8988T (cell line): ENCODE data around the gene RTL5.

Experiments used
- DNase-seq: peaks from one replicate; pipeline ENCODE4 v3.0.0; 2011

Gene RTL5

DNA sequence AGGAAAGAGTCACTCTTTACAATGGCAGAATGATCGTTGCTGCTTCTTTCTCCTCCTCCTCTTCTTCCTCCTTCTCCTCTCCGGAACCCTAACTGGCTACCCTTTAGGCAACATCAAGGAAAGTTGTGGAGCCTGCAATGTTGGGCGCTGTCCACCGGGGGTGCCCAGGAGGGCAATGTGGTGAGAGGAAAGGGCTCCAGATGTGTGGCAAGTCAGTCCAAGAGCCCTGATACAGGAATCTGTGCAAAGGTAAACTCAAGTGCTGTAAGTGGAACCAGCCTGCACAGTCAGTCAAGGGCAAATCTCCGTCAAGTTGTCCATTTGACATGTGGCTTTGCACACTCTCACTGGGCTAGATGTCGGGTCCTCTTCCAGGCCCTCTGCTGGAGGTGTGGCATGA is 2.8 kb downstream of the RTL5 start:
- no peak for DNase-seq

- DNase-seq, result no peak
Observed at GRCh38 chrX:72128183-72128834, 3.4 kb downstream of the RTL5 start.

GRCh38 chrX:72127332-72127731 is 4.4 kb downstream of the RTL5 start:
- no peak for DNase-seq

GRCh38 chrX:72126539-72127140 is 5.1 kb downstream of the RTL5 start:
- DNase-seq, result peak; percentile 55

- DNase-seq, result no peak
Observed at GRCh38 chrX:72126048-72126415, 5.7 kb downstream of the RTL5 start.

GRCh38 chrX:72125331-72126047 is 6.2 kb downstream of the RTL5 start:
- no peak for DNase-seq

GRCh38 chrX:72124540-72125201 is 7.0 kb downstream of the RTL5 start:
- DNase-seq, result no peak

DNA sequence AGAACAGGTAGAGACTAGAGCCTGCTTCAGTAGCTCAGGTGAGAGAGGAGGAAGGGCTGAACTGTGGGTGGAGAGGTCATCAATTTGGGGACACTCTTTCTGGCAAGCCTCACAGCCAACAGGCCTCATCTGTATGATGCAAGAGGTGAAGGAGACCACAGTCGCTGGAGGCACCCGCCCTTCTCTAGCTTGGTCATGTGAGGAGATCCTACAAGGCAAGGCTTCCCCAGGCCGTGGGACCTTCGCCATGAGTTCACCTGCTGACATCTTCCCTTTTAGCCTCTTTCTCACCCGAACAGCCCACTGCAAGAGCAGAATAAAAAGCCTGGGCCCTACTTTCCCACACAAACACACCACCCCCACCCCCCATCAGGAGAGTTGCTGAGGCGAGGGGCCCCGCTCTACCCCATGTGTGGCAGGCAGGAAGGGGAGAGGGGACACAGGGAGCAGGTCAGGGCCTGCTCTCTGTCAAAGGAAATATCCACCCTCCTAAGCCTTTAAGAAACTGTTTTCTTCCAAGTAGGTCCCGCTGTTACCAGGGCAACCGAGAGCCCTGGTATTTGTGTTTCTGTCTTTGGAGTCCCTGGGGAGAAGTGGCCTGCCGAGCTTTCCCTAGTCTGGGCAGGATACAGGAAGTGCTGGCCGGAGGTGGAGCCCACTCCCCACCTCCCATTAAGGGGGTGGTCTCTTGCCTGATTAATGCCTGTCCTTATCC is 8.1 kb downstream of the RTL5 start:
- DNase-seq, result no peak

- DNase-seq, result no peak
Observed at GRCh38 chrX:72122621-72123337, 8.9 kb downstream of the RTL5 start.

DNA sequence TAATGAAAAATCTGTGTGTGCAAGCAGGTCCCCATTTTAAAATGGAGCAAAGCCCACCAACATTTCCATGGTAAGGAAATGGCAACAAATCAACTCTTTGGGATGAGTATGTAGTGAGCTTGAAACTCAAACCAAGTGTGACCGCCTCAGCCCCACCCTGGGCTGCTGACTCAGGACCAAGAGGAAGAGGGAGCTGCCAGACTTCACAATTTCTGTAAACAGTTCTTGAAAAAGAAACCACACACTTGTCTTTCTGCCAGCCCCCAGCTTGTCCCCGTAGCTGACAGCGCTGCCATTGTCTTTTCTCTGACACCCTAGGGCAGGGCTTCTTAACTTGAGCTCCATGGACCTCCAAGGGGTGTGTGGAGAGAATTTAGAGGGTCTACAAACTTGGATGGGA is 10.3 kb downstream of the RTL5 start:
- no peak for DNase-seq

DNA sequence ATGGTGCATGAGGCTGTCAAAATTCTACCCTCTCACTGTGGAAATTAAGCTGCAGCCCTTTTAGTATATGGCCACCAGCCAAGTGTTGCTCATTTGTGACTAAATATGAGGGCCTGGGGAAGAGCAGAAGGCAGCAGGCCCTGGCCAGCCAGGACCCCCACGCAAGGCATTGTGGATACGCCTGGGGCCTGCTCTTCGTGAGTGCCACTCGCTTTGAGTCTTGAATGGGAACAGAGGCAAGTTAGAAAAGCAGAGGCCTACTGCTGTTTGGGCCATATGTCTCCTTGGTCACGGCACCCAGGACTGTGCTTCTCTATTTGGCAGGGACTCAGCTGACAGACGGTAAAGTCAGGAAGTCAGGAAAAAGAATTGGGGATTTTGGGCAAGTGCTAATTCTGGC is 10.9 kb downstream of the RTL5 start:
- DNase-seq, result no peak

- DNase-seq, result no peak
Observed at GRCh38 chrX:72117636-72118210, 14.0 kb downstream of the RTL5 start.

- no peak for DNase-seq
Observed at GRCh38 chrX:72115380-72115779, 16.3 kb downstream of the RTL5 start.

DNA sequence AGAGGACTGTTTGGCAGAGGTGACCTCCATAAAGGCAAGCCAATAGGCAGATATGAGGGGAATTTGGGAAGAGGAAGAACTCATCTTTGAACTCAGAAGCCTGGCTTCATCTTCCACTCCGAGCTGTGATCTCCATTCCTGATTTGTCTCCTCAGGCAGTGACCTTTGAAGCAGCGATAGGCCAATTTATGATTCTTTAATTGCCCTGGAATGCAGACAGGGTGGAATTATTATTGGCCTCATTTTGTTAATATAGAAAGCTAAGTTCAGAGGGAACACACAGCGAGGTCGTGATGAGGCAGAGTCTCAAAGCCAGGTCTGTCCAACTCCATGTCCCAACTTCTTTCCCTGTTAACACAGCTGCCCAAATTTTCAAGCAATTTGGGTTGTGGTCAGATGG is 16.9 kb downstream of the RTL5 start:
- no peak for DNase-seq

GRCh38 chrX:72114306-72114705 is 17.4 kb downstream of the RTL5 start:
- no peak for DNase-seq

DNA sequence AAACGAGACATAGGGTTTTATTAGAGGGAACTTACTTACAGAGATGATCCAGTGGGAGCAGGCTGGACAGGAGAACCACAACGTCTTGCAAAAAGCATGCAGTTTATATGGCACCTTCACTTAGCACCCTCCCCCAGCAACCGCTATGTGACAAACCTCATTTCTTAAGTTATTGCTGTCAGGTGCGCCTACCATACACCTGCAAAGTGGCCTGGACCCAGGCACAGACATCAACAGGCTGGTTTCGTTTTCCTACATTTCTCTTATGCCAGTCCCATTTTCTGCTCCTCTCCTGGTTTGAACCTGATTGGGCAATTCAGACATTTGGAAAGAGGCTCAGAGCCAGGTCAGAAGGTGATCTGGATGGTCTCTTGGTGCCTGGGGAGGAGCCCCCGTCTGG is 18.3 kb downstream of the RTL5 start:
- no peak for DNase-seq

DNA sequence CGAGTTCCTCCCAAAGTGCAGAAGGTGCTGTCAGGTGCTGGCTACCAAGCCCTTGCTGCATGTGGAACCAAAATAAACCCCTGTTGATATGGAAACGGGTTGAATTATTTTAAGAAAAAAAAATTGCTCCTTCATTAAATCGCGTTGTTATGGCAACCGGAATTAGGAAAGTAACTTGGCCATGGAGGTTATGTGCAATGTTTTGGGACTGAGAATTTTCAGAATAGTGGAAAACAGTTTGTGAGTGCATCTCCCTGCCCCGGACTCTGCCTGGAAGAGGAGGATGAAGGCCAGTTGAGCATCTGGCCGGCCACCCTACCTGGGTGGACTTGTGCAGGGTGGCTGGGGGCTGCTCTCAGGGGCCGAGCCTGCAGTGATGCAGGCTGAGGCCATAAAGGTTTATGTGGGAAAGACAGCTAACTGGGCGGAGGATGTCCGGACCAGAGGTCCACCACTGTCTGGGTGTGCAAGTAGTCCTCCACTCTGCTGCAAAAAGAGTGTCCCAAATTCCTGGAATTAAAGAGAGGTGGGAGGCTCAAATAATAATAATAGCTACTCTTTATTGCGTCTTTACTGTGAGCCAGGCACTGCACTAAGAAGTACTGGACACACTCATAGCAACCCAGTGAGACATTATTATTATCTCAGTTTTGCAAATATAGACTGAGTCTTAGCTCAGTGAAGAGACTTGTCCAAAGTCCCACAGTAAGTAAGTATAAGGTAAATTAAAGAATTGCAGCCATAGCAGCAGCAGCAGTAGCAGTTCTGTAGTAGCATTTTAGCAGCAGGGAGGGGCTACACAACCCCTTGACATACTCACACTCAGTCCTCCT is 20.6 kb downstream of the RTL5 start:
- no peak for DNase-seq

DNA sequence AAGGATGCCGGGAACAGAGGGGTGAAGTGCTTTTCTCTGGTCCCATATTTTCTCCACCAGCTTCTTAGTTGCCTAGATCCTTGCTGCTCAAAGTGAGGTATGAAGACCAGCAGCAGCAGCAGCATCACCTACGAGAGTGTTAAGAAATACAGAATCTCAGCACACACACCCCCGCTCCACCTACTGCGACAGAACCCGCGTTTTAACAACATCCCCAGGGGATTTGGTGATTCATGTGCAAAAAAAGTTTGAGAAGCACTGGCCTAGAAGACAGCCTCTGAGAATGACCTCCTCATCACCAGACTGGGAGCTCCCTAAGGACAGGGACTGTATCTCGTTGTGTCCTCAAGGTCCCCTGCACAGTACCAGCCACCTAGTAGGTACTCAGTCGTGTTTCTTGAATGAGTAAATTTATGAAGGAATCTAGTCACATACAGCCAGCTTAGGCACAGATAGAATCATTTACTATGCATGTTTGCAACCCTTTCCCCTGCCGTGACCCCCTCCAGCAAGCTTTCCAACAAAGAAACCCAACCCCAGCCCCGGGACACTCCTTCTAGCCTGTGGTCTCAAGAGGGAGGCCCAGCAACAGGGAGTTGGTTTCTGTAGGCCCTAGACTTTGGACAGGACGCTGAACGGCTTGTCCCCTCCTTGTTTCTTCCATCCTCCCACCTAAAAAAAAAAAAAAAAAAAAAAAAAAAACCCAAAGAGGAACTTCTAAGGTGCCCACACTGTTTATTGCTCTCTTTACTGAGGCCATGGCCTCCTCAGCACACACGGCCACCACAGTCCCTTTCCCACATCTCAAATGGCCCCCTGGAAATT is 21.5 kb downstream of the RTL5 start:
- DNase-seq, result no peak

- DNase-seq, result no peak
Observed at GRCh38 chrX:72108666-72109065, 23.0 kb downstream of the RTL5 start.

DNA sequence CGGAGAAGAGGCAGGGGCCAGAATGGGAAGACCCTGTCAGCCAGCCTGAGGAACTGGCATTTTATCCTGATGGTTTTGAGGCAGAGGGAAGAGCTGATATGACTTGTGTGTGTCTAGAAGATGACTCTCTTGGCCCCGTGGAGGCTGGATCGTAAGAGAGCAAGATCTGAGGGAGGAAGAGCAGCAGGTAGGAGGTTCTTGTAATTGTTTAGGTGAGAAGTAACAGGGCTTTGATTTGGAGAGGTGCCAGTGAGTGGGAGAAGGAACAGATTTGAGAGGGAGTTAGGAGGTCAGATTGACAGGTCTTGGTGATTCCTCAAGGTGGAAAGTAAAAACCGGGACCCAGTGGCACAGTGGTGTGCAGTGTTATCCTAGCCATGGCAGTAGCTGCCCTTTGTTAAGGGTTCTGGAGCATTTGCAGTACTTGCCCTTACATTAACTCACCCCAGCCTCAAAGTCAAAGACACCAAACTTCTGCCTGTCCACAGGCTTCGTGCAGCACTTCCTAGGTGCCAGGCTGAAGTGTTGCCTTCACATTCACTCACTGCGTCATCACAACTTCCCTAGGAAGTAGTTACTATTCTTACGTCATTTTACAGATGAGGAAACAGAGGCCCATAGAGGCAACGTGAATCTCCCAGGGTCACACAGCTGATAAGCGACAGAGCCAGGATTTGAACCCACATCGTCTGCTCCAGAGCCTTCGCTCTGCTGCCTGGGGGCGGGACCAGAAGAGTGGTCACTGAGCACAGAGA is 23.7 kb downstream of the RTL5 start:
- no peak for DNase-seq
